RPMI8226 (cell line): ENCODE results near the gene AUP1.

Experiments used
- DNase-seq: peaks from one replicate; pipeline ENCODE4 v3.0.0-alpha.2; 2015

Gene AUP1

GRCh38 chr2:74556159-74556558, 26.7 kb upstream of the AUP1 start:
- DNase-seq = no peak

GRCh38 chr2:74555610-74556103, 26.2 kb upstream of the AUP1 start:
- DNase-seq = no peak

- DNase-seq = peak; percentile 60
Measured at GRCh38 chr2:74554820-74555531, 25.5 kb upstream of the AUP1 start.

GRCh38 chr2:74553892-74554819, 24.6 kb upstream of the AUP1 start, which contains the start of the genes DOK1 and LOXL3:
Gene DOK1, plus strand, starts transcription at chr2:74554720. Its CDS starts 35 bp downstream, at chr2:74554755.
Gene LOXL3, minus strand, starts transcription at chr2:74553942. Its CDS starts 1,308 bp downstream, at chr2:74552634.
- peak; percentile 89 for DNase-seq

- peak; percentile 35 for DNase-seq
Measured at GRCh38 chr2:74552914-74553811, 23.7 kb upstream of the AUP1 start.

- no peak for DNase-seq
Measured at GRCh38 chr2:74551942-74552913, 22.7 kb upstream of the AUP1 start.

GRCh38 chr2:74551530-74551929, 22.0 kb upstream of the AUP1 start:
- DNase-seq = no peak

- DNase-seq = no peak
Measured at GRCh38 chr2:74550231-74550630, 20.7 kb upstream of the AUP1 start.

- DNase-seq = peak; percentile 58
Measured at GRCh38 chr2:74548900-74549826, 19.7 kb upstream of the AUP1 start.

GRCh38 chr2:74548285-74548899, 18.9 kb upstream of the AUP1 start:
- no peak for DNase-seq

GRCh38 chr2:74546004-74546403, 16.5 kb upstream of the AUP1 start:
- no peak for DNase-seq

GRCh38 chr2:74544634-74545033, 15.1 kb upstream of the AUP1 start:
- peak; percentile 28 for DNase-seq

GRCh38 chr2:74542978-74543377, 13.5 kb upstream of the AUP1 start:
- DNase-seq = no peak

GRCh38 chr2:74540291-74540690, 10.8 kb upstream of the AUP1 start:
- DNase-seq = no peak

- no peak for DNase-seq
Measured at GRCh38 chr2:74538881-74539339, 9.4 kb upstream of the AUP1 start.

- no peak for DNase-seq
Measured at GRCh38 chr2:74537140-74537539, 7.6 kb upstream of the AUP1 start.

GRCh38 chr2:74536166-74536950, 6.9 kb upstream of the AUP1 start:
- peak; percentile 39 for DNase-seq

GRCh38 chr2:74535440-74535965, 6.0 kb upstream of the AUP1 start:
- DNase-seq = no peak
